ENCODE measurements around the gene CSRP3.

DNA sequence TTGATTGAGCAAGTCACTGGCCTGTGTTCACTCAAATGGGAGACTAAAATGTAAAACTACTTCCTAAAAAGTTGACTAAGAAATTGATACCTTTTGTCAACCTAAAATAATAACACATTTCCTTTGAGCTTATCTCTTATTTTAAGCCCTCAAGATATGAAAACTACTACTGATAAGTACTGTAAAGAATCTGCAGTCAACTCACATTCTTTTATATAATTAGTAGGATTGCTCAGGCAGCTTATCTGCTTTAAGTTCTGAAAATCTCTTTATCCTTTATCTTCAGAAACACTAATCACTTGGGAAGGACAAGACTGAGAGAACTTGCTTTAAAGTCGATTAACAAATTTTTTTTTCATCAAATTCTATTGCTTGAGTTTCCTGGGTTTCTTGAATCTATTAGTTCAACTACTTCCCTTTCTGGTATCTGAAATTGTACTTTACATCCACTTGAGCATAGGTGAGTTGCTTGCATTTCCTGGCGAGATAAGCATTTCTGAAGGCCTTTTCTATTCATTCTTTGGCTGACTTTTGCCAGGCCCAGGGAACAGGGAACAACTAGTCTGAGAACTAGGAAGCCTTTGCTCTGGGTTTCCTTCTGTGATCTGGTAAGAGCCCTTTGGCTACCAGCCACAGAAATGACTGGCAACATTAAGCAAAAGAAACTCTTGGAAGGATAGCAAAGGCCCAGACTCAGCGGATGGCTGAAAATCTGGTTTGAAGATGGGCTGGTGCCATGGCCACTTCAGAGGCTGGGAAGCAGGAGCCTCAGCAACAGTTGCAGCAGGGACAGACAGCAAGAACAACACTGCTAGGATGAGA lies 19.3 kb upstream of the CSRP3 start:
- TF ChIP-seq YY1 (tag by site-specific recombination; IDR thresholded peaks at IDR 0.05) (no peak), ZSCAN23 (tag by site-specific recombination; IDR thresholded peaks at IDR 0.05) (no peak), ZNF121 (tag by site-specific recombination; IDR thresholded peaks at IDR 0.05) (no peak), ZNF530 (tag by site-specific recombination; IDR thresholded peaks at IDR 0.05; ENCODE audit: low read depth) (no peak), ZNF843 (tag by site-specific recombination; IDR thresholded peaks at IDR 0.05) (no peak), FEZF1 (tag by site-specific recombination; IDR thresholded peaks at IDR 0.05) (no peak; the same call in 1 of the 2 replicates), ZNF423 (tag by site-specific recombination; IDR thresholded peaks at IDR 0.05) (no peak), SCRT1 (tag by site-specific recombination; IDR thresholded peaks at IDR 0.05; ENCODE audit: borderline replicate concordance) (no peak), ZIC2 (tag by site-specific recombination; IDR thresholded peaks at IDR 0.05) (no peak)
- TF ChIP-seq, protein P1, sequence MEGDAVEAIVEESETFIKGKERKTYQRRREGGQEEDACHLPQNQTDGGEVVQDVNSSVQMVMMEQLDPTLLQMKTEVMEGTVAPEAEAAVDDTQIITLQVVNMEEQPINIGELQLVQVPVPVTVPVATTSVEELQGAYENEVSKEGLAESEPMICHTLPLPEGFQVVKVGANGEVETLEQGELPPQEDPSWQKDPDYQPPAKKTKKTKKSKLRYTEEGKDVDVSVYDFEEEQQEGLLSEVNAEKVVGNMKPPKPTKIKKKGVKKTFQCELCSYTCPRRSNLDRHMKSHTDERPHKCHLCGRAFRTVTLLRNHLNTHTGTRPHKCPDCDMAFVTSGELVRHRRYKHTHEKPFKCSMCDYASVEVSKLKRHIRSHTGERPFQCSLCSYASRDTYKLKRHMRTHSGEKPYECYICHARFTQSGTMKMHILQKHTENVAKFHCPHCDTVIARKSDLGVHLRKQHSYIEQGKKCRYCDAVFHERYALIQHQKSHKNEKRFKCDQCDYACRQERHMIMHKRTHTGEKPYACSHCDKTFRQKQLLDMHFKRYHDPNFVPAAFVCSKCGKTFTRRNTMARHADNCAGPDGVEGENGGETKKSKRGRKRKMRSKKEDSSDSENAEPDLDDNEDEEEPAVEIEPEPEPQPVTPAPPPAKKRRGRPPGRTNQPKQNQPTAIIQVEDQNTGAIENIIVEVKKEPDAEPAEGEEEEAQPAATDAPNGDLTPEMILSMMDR (tag by site-specific recombination; IDR thresholded peaks at IDR 0.05): no peak

Measured in HEK293 (cell line).